Small intestine (tissue), 7 donors: ENCODE results near the gene DNAI2. TPM values are rescaled to one million over a fixed set of nuclear protein-coding genes. Genes with fewer than 3 reads are reported as not detected.

ENCODE experiments used
- DNase-seq, 2 donors: peaks; one replicate each; pipeline versions ENCODE4 v3.0.0 to v3.0.0-alpha.2; 2013
- FAIRE-seq: peaks from 2 replicates; lab custom pipeline; 2012; peaks lifted over from hg19 to GRCh38; lab: Jason Lieb, UNC
- H3K27ac ChIP-seq, 3 donors: one replicate each; pipeline ENCODE4 v1.5.1; 2013; ENCODE audit warnings: low read length in 2 of 3, mild to moderate bottlenecking in 2 of 3, control low read depth in 1 of 3, inconsistent platforms in 1 of 3, low read depth in 1 of 3, moderate library complexity in 1 of 3
- H3K27me3 ChIP-seq, 3 donors: one replicate each; pipeline ENCODE4 v1.6.1; 2013; ENCODE audit warnings: low read length in 3 of 3, inconsistent platforms in 1 of 3; ENCODE audit not compliant: control insufficient read depth in 3 of 3, insufficient read depth in 3 of 3
- H3K36me3 ChIP-seq, 3 donors: one replicate each; pipeline ENCODE4 v1.6.1; 2013; ENCODE audit warnings: low read length in 3 of 3, inconsistent platforms in 1 of 3, low read depth in 1 of 3, mild to moderate bottlenecking in 1 of 3, moderate library complexity in 1 of 3; ENCODE audit not compliant: control insufficient read depth in 3 of 3, insufficient read depth in 2 of 3
- H3K4me1 ChIP-seq, 3 donors: one replicate each; pipeline ENCODE4 v1.6.1; 2013; ENCODE audit warnings: low read length in 2 of 3, inconsistent platforms in 1 of 3, low read depth in 1 of 3, mild to moderate bottlenecking in 1 of 3, moderate library complexity in 1 of 3; ENCODE audit not compliant: control insufficient read depth in 3 of 3, insufficient read depth in 2 of 3
- H3K4me3 ChIP-seq, 3 donors: one replicate each; pipeline ENCODE4 v1.5.1; 2013; ENCODE audit warnings: low read length in 3 of 3, control low read depth in 1 of 3, inconsistent platforms in 1 of 3, low read depth in 1 of 3, mild to moderate bottlenecking in 1 of 3, moderate library complexity in 1 of 3
- H3K9me3 ChIP-seq, 2 donors: one replicate each; pipeline ENCODE4 v1.6.1; 2013; ENCODE audit warnings: low read depth in 1 of 2, low read length in 1 of 2; ENCODE audit not compliant: control insufficient read depth in 2 of 2, insufficient read depth in 1 of 2
- WGBS, 3 donors: extraction: QIAGEN DNeasy Blood & Tissue Kit; methylation state at CpG; one replicate each; pipeline ENCODE4 v1.1.7; 2013; 5-methylcytosine and 5-hydroxymethylcytosine counted together
- polyA plus RNA-seq, 4 donors: library from polyadenylated mRNA; stranded (reverse) in 3 of 4; unstranded in 1 of 4; fragments of 200-250 nt in 3 of 4; fragments of 120-200 nt in 1 of 4; gene quantifications; one replicate each; pipeline versions ENCODE4 v1.2.1 to v1.2.3, GENCODE V29; 2013
- donor health status: healthy with polysubstance abuse.
- donor health status: control.
- donor health status: control.
- donor health status: Bipolar disorder and iron deficiency.
- donor health status: healthy.

Gene DNAI2
- polyA plus RNA-seq, 4 donors: 0.03 to 0.10 TPM; not detected in 2

GRCh38 chr17:74231928-74232907 lies 41.8 kb upstream of the DNAI2 start:
- Histone ChIP-seq H3K27ac (no peak overlapping the region), H3K4me3 (no peak overlapping the region), H3K4me1 (no peaks in the 10 kb centered on the region), H3K27me3 (no peaks in the 10 kb centered on the region), H3K36me3 (peaks cover 0 to 54% (median 0%) of the 10 kb centered on the region in 3 donors), H3K9me3 (no peaks in the 10 kb centered on the region)
- DNase-seq: no peak
- WGBS, 3 donors: 67 to 80% (median 76%) methylated on average over 17 of the region's 17 CpGs
- no peak for FAIRE-seq

- Histone ChIP-seq H3K4me3 (no peak overlapping the region), H3K4me1 (no peaks in the 10 kb centered on the region), H3K27me3 (no peaks in the 10 kb centered on the region), H3K9me3 (no peaks in the 10 kb centered on the region), H3K27ac (no peak overlapping the region), H3K36me3 (peaks cover 0 to 68% (median 0%) of the 10 kb centered on the region in 3 donors)
- FAIRE-seq (no peak), DNase-seq (no peak)
- 79 to 85% (median 80%) methylated on average over 8 of the region's 8 CpGs for WGBS, 3 donors
Measured at GRCh38 chr17:74233937-74234336, 40.1 kb upstream of the DNAI2 start.

- H3K36me3 ChIP-seq: peaks cover 0 to 71% (median 0%) of the 10 kb centered on the region in 3 donors
- DNase-seq: no peak
- no peak overlapping the region for H3K4me3 ChIP-seq
- H3K9me3 ChIP-seq: no peaks in the 10 kb centered on the region
- WGBS, 3 donors: 71 to 95% (median 82%) methylated on average over 1 of the region's 1 CpG
- H3K27me3 ChIP-seq: no peaks in the 10 kb centered on the region
- no peaks in the 10 kb centered on the region for H3K4me1 ChIP-seq
- no peak for FAIRE-seq
- no peak overlapping the region for H3K27ac ChIP-seq
Measured at GRCh38 chr17:74234486-74234885, 39.5 kb upstream of the DNAI2 start.

- H3K27me3 ChIP-seq: no peaks in the 10 kb centered on the region
- H3K4me1 ChIP-seq: no peaks in the 10 kb centered on the region
- no peak overlapping the region for H3K4me3 ChIP-seq
- H3K36me3 ChIP-seq: peaks cover 0 to 73% (median 0%) of the 10 kb centered on the region in 3 donors
- DNase-seq (no peak), FAIRE-seq (no peak)
- H3K9me3 ChIP-seq: no peaks in the 10 kb centered on the region
- WGBS, 3 donors: 63 to 72% (median 66%) methylated on average over 19 of the region's 19 CpGs
- peak overlapping the region in 1 of 3 donors; percentile 47 for H3K27ac ChIP-seq
Measured at GRCh38 chr17:74235040-74235581, 38.9 kb upstream of the DNAI2 start.

- DNase-seq: no peak
- H3K4me1 ChIP-seq: no peaks in the 10 kb centered on the region
- H3K4me3 ChIP-seq: no peak overlapping the region
- H3K27me3 ChIP-seq: no peaks in the 10 kb centered on the region
- no peak for FAIRE-seq
- 61 to 75% (median 72%) methylated on average over 8 of the region's 8 CpGs for WGBS, 3 donors
- H3K9me3 ChIP-seq: no peaks in the 10 kb centered on the region
- H3K36me3 ChIP-seq: peaks cover 0 to 67% (median 0%) of the 10 kb centered on the region in 3 donors
- H3K27ac ChIP-seq: no peak overlapping the region
Measured at GRCh38 chr17:74235911-74236371, 38.1 kb upstream of the DNAI2 start.

GRCh38 chr17:74237321-74237720 lies 36.7 kb upstream of the DNAI2 start:
- H3K9me3 ChIP-seq: no peaks in the 10 kb centered on the region
- FAIRE-seq (no peak), DNase-seq (no peak)
- 74 to 89% (median 87%) methylated on average over 12 of the region's 12 CpGs for WGBS, 3 donors
- no peak overlapping the region for H3K27ac ChIP-seq
- H3K36me3 ChIP-seq: peaks cover 0 to 62% (median 0%) of the 10 kb centered on the region in 3 donors
- no peak overlapping the region for H3K4me3 ChIP-seq
- H3K27me3 ChIP-seq: no peaks in the 10 kb centered on the region
- H3K4me1 ChIP-seq: no peaks in the 10 kb centered on the region

GRCh38 chr17:74239172-74239571 lies 34.9 kb upstream of the DNAI2 start:
- DNase-seq (no peak), FAIRE-seq (no peak)
- Histone ChIP-seq H3K27me3 (no peaks in the 10 kb centered on the region), H3K4me3 (no peak overlapping the region), H3K27ac (no peak overlapping the region), H3K36me3 (peaks cover 0 to 59% (median 0%) of the 10 kb centered on the region in 3 donors), H3K4me1 (no peaks in the 10 kb centered on the region), H3K9me3 (no peaks in the 10 kb centered on the region)
- WGBS, 3 donors: 63 to 73% (median 68%) methylated on average over 10 of the region's 10 CpGs

- Histone ChIP-seq H3K36me3 (peaks cover 0 to 59% (median 0%) of the 10 kb centered on the region in 3 donors), H3K27ac (no peak overlapping the region), H3K4me3 (no peak overlapping the region), H3K9me3 (no peaks in the 10 kb centered on the region), H3K4me1 (no peaks in the 10 kb centered on the region), H3K27me3 (no peaks in the 10 kb centered on the region)
- DNase-seq (peak in 1 of 2 donors; percentile 19), FAIRE-seq (no peak)
- WGBS, 3 donors: 51 to 55% (median 52%) methylated on average over 11 of the region's 11 CpGs
Measured at GRCh38 chr17:74240618-74241205, 33.3 kb upstream of the DNAI2 start.
